ENCODE measurements around the gene PLA2G2E.

PLA2G2E gene

DNA sequence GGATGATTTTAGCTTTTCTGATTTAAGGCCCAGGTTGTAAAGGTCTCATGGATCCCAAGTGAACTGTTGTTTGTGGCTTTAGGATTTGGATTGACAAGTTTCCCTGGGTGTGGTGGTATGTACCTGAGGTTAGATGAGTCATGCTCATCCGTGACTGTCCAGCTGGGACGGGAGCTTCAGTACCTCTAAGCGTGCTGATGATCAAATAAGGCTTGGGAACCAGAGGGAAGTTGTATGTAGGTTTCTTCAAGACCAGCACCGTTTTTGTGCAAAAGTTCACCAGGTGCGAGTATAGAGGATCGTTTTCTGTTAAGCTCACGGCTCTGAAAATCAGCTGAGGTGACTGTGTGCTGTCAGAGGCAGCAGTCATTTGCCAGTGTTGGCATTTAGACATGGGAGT lies 19.8 kb downstream of the PLA2G2E start:
- no peak overlapping the region for H3K4me3 ChIP-seq (ENCODE audit: low read length)
- DNase-seq (ENCODE audit: low read depth): no peak

DNA sequence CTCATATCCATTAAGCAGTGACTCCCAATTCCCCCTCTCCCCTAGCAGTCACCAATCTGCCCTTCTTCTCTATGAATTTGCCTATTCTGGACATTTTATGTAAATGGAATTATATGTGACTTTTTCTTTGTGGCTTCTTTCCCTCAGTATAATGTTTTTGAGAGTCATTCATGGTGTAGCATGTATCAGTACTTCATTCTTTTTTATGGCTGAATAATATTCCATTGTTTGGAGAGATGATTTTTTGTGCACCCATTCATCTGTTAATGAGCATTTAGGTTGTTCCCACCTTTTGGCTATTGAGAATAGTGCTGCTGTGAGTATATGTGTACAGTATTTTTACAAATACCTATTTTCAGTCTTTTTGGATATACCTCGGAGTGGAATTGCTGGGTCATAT lies 21.8 kb downstream of the PLA2G2E start:
- no peak for DNase-seq (ENCODE audit: low read depth)
- H3K4me3 ChIP-seq (ENCODE audit: low read length): no peak overlapping the region
- TF ChIP-seq, protein P1, sequence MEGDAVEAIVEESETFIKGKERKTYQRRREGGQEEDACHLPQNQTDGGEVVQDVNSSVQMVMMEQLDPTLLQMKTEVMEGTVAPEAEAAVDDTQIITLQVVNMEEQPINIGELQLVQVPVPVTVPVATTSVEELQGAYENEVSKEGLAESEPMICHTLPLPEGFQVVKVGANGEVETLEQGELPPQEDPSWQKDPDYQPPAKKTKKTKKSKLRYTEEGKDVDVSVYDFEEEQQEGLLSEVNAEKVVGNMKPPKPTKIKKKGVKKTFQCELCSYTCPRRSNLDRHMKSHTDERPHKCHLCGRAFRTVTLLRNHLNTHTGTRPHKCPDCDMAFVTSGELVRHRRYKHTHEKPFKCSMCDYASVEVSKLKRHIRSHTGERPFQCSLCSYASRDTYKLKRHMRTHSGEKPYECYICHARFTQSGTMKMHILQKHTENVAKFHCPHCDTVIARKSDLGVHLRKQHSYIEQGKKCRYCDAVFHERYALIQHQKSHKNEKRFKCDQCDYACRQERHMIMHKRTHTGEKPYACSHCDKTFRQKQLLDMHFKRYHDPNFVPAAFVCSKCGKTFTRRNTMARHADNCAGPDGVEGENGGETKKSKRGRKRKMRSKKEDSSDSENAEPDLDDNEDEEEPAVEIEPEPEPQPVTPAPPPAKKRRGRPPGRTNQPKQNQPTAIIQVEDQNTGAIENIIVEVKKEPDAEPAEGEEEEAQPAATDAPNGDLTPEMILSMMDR (conservative IDR thresholded peaks at IDR 0.05; ENCODE audit: low read depth, low read length): no peak

More for the DNA sequence above, 19.8 kb downstream of the PLA2G2E start:
- TF ChIP-seq, protein P1 (conservative IDR thresholded peaks at IDR 0.05; ENCODE audit: low read depth, low read length): no peak

DNA sequence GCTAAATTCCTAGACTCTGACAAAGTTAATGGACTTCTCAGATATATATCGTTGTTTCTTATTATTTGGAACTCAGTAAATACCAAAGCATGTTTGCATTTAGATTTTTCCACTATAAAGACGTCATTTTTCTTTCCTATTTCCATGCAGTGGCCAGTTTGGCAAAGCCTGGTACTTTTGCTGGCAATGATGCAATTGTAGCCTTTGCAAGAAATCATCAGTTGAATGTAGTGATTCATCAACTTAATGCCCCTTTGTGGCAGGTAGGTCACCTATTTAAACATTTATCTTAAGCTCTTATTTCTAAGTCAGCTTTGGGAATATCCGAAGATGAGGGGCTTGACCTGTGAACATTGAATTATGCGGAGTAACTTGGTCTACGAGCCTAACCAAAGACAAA lies 29.2 kb downstream of the PLA2G2E start:
- DNase-seq (ENCODE audit: low read depth): no peak
- H3K4me3 ChIP-seq (ENCODE audit: low read length): no peak overlapping the region
- TF ChIP-seq, protein P1 (conservative IDR thresholded peaks at IDR 0.05; ENCODE audit: low read depth, low read length): no peak

DNA sequence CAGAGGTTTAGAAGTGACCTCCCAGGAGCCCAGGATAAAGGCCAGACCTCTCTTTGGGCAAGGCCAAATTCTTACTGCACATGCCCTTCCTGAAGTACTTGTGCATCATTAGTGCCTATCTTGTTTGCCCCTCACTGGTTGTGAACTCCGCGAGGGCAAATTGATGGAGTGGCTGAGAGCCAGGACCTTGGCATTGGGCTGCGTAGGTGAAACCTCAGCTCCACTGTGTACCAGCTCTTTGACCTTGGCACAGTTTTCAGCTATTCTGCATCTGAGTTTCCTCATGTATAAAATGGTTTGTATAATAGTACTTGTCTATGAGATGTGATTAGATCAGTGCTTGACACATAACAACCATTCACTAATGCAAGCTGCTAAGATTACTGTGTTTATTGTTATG lies 29.7 kb downstream of the PLA2G2E start:
- TF ChIP-seq, protein P1 (conservative IDR thresholded peaks at IDR 0.05; ENCODE audit: low read depth, low read length): no peak
- no peak for DNase-seq (ENCODE audit: low read depth)
- H3K4me3 ChIP-seq (ENCODE audit: low read length): no peak overlapping the region

DNA sequence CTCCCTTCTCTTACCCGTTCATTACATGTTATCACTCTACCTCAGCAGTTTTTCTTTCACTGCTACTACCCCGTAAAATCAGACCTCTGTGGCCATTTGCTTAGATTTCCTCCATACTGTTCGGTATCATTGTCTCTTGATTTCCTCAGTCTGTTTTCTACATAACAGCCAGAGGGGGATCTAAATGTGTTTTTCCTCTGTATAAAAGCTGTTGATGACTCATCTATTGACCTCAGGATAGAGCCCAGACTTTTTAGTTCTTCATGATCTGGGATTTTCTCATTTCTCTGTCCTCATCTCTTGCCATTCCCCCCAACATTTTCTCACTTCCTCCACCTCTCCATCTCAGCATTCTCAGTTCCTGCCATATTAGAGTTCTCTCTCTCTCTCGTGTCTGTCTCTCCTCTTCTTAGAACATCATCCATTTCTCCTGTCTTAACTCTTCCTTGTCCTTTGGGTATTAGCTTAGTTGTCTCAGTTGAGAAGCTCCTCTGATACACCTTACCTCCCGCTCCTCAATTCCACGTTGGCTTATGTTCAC lies 30.7 kb downstream of the PLA2G2E start:
- no peak for DNase-seq (ENCODE audit: low read depth)
- H3K4me3 ChIP-seq (ENCODE audit: low read length): no peak overlapping the region
- TF ChIP-seq, protein P1 (conservative IDR thresholded peaks at IDR 0.05; ENCODE audit: low read depth, low read length): no peak

DNA sequence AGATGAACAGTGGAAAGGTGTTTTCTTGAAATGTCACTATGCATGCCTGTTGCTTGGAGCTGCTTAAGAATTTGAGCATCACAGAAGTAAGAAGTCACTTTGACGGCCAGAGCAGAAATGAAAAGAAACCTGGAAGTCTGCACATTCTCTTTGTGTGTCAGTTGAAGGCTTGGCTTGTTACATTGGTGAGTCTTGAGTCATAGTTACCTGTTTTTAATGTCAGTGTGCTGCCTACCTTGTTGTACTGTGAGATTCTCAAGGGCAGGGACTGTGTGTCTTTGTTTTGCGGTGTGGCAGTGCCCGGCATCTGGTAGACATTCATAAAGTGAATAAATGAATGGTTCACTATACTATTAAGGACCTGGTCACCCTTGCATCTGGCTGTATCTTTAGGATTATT lies 31.3 kb downstream of the PLA2G2E start:
- TF ChIP-seq, protein P1 (conservative IDR thresholded peaks at IDR 0.05; ENCODE audit: low read depth, low read length): no peak
- no peak for DNase-seq (ENCODE audit: low read depth)
- no peak overlapping the region for H3K4me3 ChIP-seq (ENCODE audit: low read length)

DNA sequence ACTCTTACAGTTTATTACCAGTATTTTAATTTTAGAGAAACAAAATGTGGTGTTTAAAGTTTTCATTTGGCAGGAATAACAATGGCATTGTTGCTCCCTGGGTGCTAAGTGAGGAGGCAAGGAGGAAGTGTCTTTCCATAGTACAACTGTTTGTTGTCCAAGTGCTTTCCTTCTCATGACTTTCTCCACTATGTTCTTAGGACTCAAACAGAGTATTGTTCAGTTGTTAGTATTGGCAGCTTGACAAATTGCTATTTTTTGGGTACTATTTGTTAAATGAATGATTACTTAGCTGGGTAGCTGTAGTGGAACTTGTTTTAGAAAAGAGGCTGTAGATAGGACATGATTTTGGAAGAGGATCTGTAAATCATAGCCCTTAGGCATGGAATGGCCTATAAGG lies 33.8 kb downstream of the PLA2G2E start:
- TF ChIP-seq, protein P1 (conservative IDR thresholded peaks at IDR 0.05; ENCODE audit: low read depth, low read length): no peak
- no peak overlapping the region for H3K4me3 ChIP-seq (ENCODE audit: low read length)
- no peak for DNase-seq (ENCODE audit: low read depth)
